Measurements from ENCODE around the gene MTNR1B.

The MTNR1B gene

DNA sequence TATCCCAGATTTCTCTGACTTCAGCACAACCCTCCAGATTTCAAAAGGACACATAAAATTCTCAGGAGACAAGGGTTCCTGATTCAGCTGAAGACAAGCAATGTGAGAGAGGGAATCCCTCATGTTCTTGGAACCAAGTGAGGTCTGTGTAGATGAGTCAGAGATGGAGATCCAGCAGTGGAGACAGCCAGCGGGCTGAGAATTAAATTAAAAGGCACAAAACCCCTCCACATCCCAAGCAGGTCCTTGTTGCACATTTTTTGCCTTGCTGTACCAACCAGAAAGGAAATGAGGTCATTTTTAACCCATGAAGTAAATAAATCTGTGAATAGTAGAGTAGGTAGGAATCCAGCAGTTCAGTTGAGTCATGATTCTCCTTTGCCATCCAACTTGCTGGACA lies 9.7 kb downstream of the MTNR1B start:
- Histone ChIP-seq H3K9ac (ENCODE audit: low read length) (no peak overlapping the region), H3K9me3 (ENCODE audit: control insufficient read depth, low read length) (no peaks in the 10 kb centered on the region), H3K4me1 (ENCODE audit: control insufficient read depth, insufficient read depth, low read depth, low read length) (no peaks in the 10 kb centered on the region), H2BK15ac (ENCODE audit: low read depth, poor library complexity, severe bottlenecking) (no peak overlapping the region), H3K36me3 (ENCODE audit: control insufficient read depth in 1 of 2, insufficient read depth in 2 of 2, low read depth in 1 of 2, low read length in 2 of 2) (no peaks in the 10 kb centered on the region), H4K91ac (ENCODE audit: low read length) (no peak overlapping the region), H2BK12ac (ENCODE audit: low read length in 2 of 2) (no peak overlapping the region), H3K14ac (ENCODE audit: low read length in 2 of 2) (no peak overlapping the region), H3K27ac (ENCODE audit: low read length, poor library complexity, severe bottlenecking) (no peak overlapping the region), H3K4me2 (ENCODE audit: low read length, poor library complexity, severe bottlenecking) (no peak overlapping the region), H2AFZ (ENCODE audit: low read depth, low read length) (no peak overlapping the region), H3K4ac (ENCODE audit: low read depth in 1 of 2, low read length in 2 of 2) (no peak overlapping the region), H3K79me1 (replicated peaks; ENCODE audit: low read length, poor library complexity, severe bottlenecking) (no peaks in the 10 kb centered on the region), H3K4me3 (ENCODE audit: insufficient read depth in 1 of 2, low read depth in 1 of 2, low read length in 2 of 2) (no peak overlapping the region), H3K18ac (ENCODE audit: low read depth in 1 of 2, low read length in 2 of 2) (no peak overlapping the region), H2BK120ac (ENCODE audit: low read depth, low read length) (no peak overlapping the region), H2BK5ac (ENCODE audit: low read depth, low read length, poor library complexity, severe bottlenecking) (no peak overlapping the region), H2AK5ac (ENCODE audit: low read length, severe bottlenecking) (no peak overlapping the region), H3K27me3 (ENCODE audit: control insufficient read depth in 1 of 2, insufficient read depth in 1 of 2, low read length in 2 of 2) (no peaks in the 10 kb centered on the region), H4K8ac (ENCODE audit: low read length) (no peak overlapping the region), H3K23ac (ENCODE audit: low read length in 2 of 2) (no peak overlapping the region)
- peak; percentile 15 for DNase-seq
- WGBS: no CpG with 5 or more reads among the region's 1 CpG

DNA sequence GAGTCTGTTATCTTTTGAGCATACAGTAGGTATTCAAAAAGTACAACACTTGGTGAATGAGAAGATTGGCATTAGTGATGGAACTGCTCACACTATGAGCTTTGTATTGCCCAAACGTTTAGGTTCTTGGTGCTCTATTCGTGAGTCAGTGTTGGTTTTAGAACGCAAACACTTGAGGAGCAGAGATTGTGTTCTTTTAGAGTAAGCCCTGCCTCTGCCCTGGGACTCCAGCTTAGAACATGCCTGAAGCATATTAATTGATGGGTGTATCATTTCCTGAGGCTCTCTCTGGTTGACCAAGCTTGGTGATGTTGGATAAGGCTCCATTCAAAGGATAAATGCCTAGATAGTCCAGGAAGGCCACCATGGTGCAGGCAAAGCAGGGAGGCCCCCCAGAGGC lies 10.9 kb downstream of the MTNR1B start:
- Histone ChIP-seq H3K4me1 (ENCODE audit: control insufficient read depth, insufficient read depth, low read depth, low read length) (no peaks in the 10 kb centered on the region), H2BK5ac (ENCODE audit: low read depth, low read length, poor library complexity, severe bottlenecking) (no peak overlapping the region), H2BK12ac (ENCODE audit: low read length in 2 of 2) (no peak overlapping the region), H4K91ac (ENCODE audit: low read length) (no peak overlapping the region), H3K27ac (ENCODE audit: low read length, poor library complexity, severe bottlenecking) (no peak overlapping the region), H2BK15ac (ENCODE audit: low read depth, poor library complexity, severe bottlenecking) (no peak overlapping the region), H3K4me2 (ENCODE audit: low read length, poor library complexity, severe bottlenecking) (no peak overlapping the region), H3K23ac (ENCODE audit: low read length in 2 of 2) (no peak overlapping the region), H2AFZ (ENCODE audit: low read depth, low read length) (no peak overlapping the region), H4K8ac (ENCODE audit: low read length) (no peak overlapping the region), H3K18ac (ENCODE audit: low read depth in 1 of 2, low read length in 2 of 2) (no peak overlapping the region), H3K9ac (ENCODE audit: low read length) (no peak overlapping the region), H3K9me3 (ENCODE audit: control insufficient read depth, low read length) (no peaks in the 10 kb centered on the region), H3K4ac (ENCODE audit: low read depth in 1 of 2, low read length in 2 of 2) (no peak overlapping the region), H2AK5ac (ENCODE audit: low read length, severe bottlenecking) (no peak overlapping the region), H2BK120ac (ENCODE audit: low read depth, low read length) (no peak overlapping the region), H3K14ac (ENCODE audit: low read length in 2 of 2) (no peak overlapping the region), H3K27me3 (ENCODE audit: control insufficient read depth in 1 of 2, insufficient read depth in 1 of 2, low read length in 2 of 2) (no peaks in the 10 kb centered on the region), H3K4me3 (ENCODE audit: insufficient read depth in 1 of 2, low read depth in 1 of 2, low read length in 2 of 2) (no peak overlapping the region), H3K36me3 (ENCODE audit: control insufficient read depth in 1 of 2, insufficient read depth in 2 of 2, low read depth in 1 of 2, low read length in 2 of 2) (no peaks in the 10 kb centered on the region), H3K79me1 (replicated peaks; ENCODE audit: low read length, poor library complexity, severe bottlenecking) (no peaks in the 10 kb centered on the region)
- DNase-seq: no peak
- WGBS: 80% methylated on average over 3 of the region's 3 CpGs

DNA sequence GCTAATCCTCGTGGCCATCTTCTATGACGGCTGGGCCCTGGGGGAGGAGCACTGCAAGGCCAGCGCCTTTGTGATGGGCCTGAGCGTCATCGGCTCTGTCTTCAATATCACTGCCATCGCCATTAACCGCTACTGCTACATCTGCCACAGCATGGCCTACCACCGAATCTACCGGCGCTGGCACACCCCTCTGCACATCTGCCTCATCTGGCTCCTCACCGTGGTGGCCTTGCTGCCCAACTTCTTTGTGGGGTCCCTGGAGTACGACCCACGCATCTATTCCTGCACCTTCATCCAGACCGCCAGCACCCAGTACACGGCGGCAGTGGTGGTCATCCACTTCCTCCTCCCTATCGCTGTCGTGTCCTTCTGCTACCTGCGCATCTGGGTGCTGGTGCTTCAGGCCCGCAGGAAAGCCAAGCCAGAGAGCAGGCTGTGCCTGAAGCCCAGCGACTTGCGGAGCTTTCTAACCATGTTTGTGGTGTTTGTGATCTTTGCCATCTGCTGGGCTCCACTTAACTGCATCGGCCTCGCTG lies 12.1 kb downstream of the MTNR1B start:
- H3K27me3 ChIP-seq (ENCODE audit: control insufficient read depth in 1 of 2, insufficient read depth in 1 of 2, low read length in 2 of 2): no peaks in the 10 kb centered on the region

DNA sequence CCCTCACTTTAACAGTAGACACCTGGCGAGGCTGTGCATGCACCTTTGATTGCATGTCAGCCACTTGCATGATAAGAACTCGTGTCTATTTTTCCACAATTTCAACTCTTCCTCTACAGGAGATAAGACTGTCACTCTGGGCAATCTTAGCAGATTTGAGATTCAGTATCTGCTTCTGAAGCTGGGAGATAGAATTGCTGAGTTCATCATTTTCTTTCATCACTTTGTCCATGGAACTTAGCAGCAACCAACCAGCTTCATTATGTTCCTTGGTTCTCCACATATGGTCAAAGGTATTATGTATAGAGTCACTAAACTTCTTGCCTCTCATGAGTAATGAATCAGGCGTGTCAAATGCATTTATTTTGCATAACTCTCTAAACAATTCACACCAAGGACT lies 17.1 kb downstream of the MTNR1B start:
- Histone ChIP-seq H3K4me1 (ENCODE audit: control insufficient read depth, insufficient read depth, low read depth, low read length) (no peaks in the 10 kb centered on the region), H3K27ac (ENCODE audit: low read length, poor library complexity, severe bottlenecking) (no peak overlapping the region), H4K91ac (ENCODE audit: low read length) (no peak overlapping the region), H3K18ac (ENCODE audit: low read depth in 1 of 2, low read length in 2 of 2) (no peak overlapping the region), H3K23ac (ENCODE audit: low read length in 2 of 2) (no peak overlapping the region), H3K9ac (ENCODE audit: low read length) (no peak overlapping the region), H2AFZ (ENCODE audit: low read depth, low read length) (no peak overlapping the region), H3K4me3 (ENCODE audit: insufficient read depth in 1 of 2, low read depth in 1 of 2, low read length in 2 of 2) (no peak overlapping the region), H3K36me3 (ENCODE audit: control insufficient read depth in 1 of 2, insufficient read depth in 2 of 2, low read depth in 1 of 2, low read length in 2 of 2) (no peaks in the 10 kb centered on the region), H2BK12ac (ENCODE audit: low read length in 2 of 2) (no peak overlapping the region), H3K79me1 (replicated peaks; ENCODE audit: low read length, poor library complexity, severe bottlenecking) (no peaks in the 10 kb centered on the region), H3K27me3 (ENCODE audit: control insufficient read depth in 1 of 2, insufficient read depth in 1 of 2, low read length in 2 of 2) (no peaks in the 10 kb centered on the region), H3K4ac (ENCODE audit: low read depth in 1 of 2, low read length in 2 of 2) (no peak overlapping the region), H2BK120ac (ENCODE audit: low read depth, low read length) (no peak overlapping the region), H2AK5ac (ENCODE audit: low read length, severe bottlenecking) (no peak overlapping the region), H3K14ac (ENCODE audit: low read length in 2 of 2) (no peak overlapping the region), H2BK15ac (ENCODE audit: low read depth, poor library complexity, severe bottlenecking) (no peak overlapping the region), H2BK5ac (ENCODE audit: low read depth, low read length, poor library complexity, severe bottlenecking) (no peak overlapping the region), H3K4me2 (ENCODE audit: low read length, poor library complexity, severe bottlenecking) (no peak overlapping the region), H4K8ac (ENCODE audit: low read length) (no peak overlapping the region), H3K9me3 (ENCODE audit: control insufficient read depth, low read length) (peaks cover 16% of the 10 kb centered on the region)
- DNase-seq: no peak
- 93% methylated on average over 3 of the region's 3 CpGs for WGBS

More for the DNA sequence above, 12.1 kb downstream of the MTNR1B start:
- no peaks in the 10 kb centered on the region for H3K79me1 ChIP-seq (replicated peaks; ENCODE audit: low read length, poor library complexity, severe bottlenecking)
- H2BK5ac ChIP-seq (ENCODE audit: low read depth, low read length, poor library complexity, severe bottlenecking): no peak overlapping the region
- H3K4me1 ChIP-seq (ENCODE audit: control insufficient read depth, insufficient read depth, low read depth, low read length): no peaks in the 10 kb centered on the region
- no peak overlapping the region for H3K14ac ChIP-seq (ENCODE audit: low read length in 2 of 2)
- no peak overlapping the region for H2BK12ac ChIP-seq (ENCODE audit: low read length in 2 of 2)
- H3K4me3 ChIP-seq (ENCODE audit: insufficient read depth in 1 of 2, low read depth in 1 of 2, low read length in 2 of 2): no peak overlapping the region
- no peaks in the 10 kb centered on the region for H3K36me3 ChIP-seq (ENCODE audit: control insufficient read depth in 1 of 2, insufficient read depth in 2 of 2, low read depth in 1 of 2, low read length in 2 of 2)
- H3K23ac ChIP-seq (ENCODE audit: low read length in 2 of 2): no peak overlapping the region
- H4K8ac ChIP-seq (ENCODE audit: low read length): no peak overlapping the region
- no peak overlapping the region for H3K4ac ChIP-seq (ENCODE audit: low read depth in 1 of 2, low read length in 2 of 2)
- H4K91ac ChIP-seq (ENCODE audit: low read length): no peak overlapping the region
- H2AK5ac ChIP-seq (ENCODE audit: low read length, severe bottlenecking): no peak overlapping the region
- H2AFZ ChIP-seq (ENCODE audit: low read depth, low read length): no peak overlapping the region
- H3K9me3 ChIP-seq (ENCODE audit: control insufficient read depth, low read length): no peaks in the 10 kb centered on the region
- H2BK15ac ChIP-seq (ENCODE audit: low read depth, poor library complexity, severe bottlenecking): no peak overlapping the region
- H3K18ac ChIP-seq (ENCODE audit: low read depth in 1 of 2, low read length in 2 of 2): no peak overlapping the region
- H3K4me2 ChIP-seq (ENCODE audit: low read length, poor library complexity, severe bottlenecking): no peak overlapping the region
- no peak overlapping the region for H3K27ac ChIP-seq (ENCODE audit: low read length, poor library complexity, severe bottlenecking)
- no peak overlapping the region for H3K9ac ChIP-seq (ENCODE audit: low read length)
- WGBS: 96% methylated on average over 24 of the region's 24 CpGs
- DNase-seq: no peak
- no peak overlapping the region for H2BK120ac ChIP-seq (ENCODE audit: low read depth, low read length)

All from mesenchymal stem cell (in vitro differentiated cells and primary cell).